Measurements from ENCODE around the gene ELOVL6. TPM values are rescaled to one million over a fixed set of nuclear protein-coding genes. Genes with fewer than 3 reads are reported as not detected.
"Not testable (repeated sequence)": the region's sequence is repeated elsewhere in the genome, so short reads cannot be mapped to it uniquely, and the experiment has no call there.

ELOVL6 gene
- total RNA-seq, 4 donors from 2014 or later = 15.9 to 32.2 (median 20.4) TPM

- DNase-seq (ENCODE audit: low spot score in 2 of 2) = no peak
- TF ChIP-seq POLR2A (IDR thresholded peaks at IDR 0.05) (no peak), CTCF (IDR thresholded peaks at IDR 0.05) (no peak)
- intact Hi-C loops (cut with DNase I; ENCODE audit: low total_unique reads) = no loop called here
- WGBS, 2 donors = 81% methylated on average over 4 of the region's 4 CpGs
- no peak overlapping the region for H3K4me3 ChIP-seq (ENCODE audit: low read depth, poor library complexity, severe bottlenecking)
Measured at GRCh38 chr4:110163327-110164069, 34.9 kb downstream of the ELOVL6 start.

- intact Hi-C loops (cut with DNase I; ENCODE audit: low total_unique reads) = no loop called here
- no peak for TF ChIP-seq POLR2A (IDR thresholded peaks at IDR 0.05)
- TF ChIP-seq CTCF (IDR thresholded peaks at IDR 0.05) = no peak
- H3K4me3 ChIP-seq (ENCODE audit: low read depth, poor library complexity, severe bottlenecking) = no peak overlapping the region
- DNase-seq (ENCODE audit: low spot score in 2 of 2) = no peak
Measured at GRCh38 chr4:110160618-110161017, 37.8 kb downstream of the ELOVL6 start.

- WGBS, 2 donors = 84 to 88% methylated on average over 4 of the region's 4 CpGs
- DNase-seq (ENCODE audit: low spot score in 2 of 2) = no peak
- H3K4me3 ChIP-seq (ENCODE audit: low read depth, poor library complexity, severe bottlenecking) = no peak overlapping the region
- intact Hi-C loops (cut with DNase I; ENCODE audit: low total_unique reads) = no loop called here
- TF ChIP-seq POLR2A (IDR thresholded peaks at IDR 0.05) = no peak
- TF ChIP-seq CTCF (IDR thresholded peaks at IDR 0.05) = no peak
Measured at GRCh38 chr4:110159541-110159940, 38.9 kb downstream of the ELOVL6 start.

- DNase-seq (ENCODE audit: low spot score in 2 of 2) = no peak
- intact Hi-C loops (cut with DNase I; ENCODE audit: low total_unique reads) = no loop called here
- TF ChIP-seq POLR2A (IDR thresholded peaks at IDR 0.05) (no peak), CTCF (IDR thresholded peaks at IDR 0.05) (no peak)
- 92 to 95% methylated on average over 3 of the region's 3 CpGs for WGBS, 2 donors
- H3K4me3 ChIP-seq (ENCODE audit: low read depth, poor library complexity, severe bottlenecking) = no peak overlapping the region
Measured at GRCh38 chr4:110157580-110157979, 40.8 kb downstream of the ELOVL6 start.

GRCh38 chr4:110157166-110157565, 41.2 kb downstream of the ELOVL6 start:
- DNase-seq (ENCODE audit: low spot score in 2 of 2); intact Hi-C loops (cut with DNase I; ENCODE audit: low total_unique reads); H3K4me3 ChIP-seq (ENCODE audit: low read depth, poor library complexity, severe bottlenecking): not testable (repeated sequence)
- 49 to 50% methylated on average over 5 of the region's 5 CpGs for WGBS, 2 donors

GRCh38 chr4:110156442-110156841, 42.0 kb downstream of the ELOVL6 start:
- DNase-seq (ENCODE audit: low spot score in 2 of 2) = no peak
- intact Hi-C loops (cut with DNase I; ENCODE audit: low total_unique reads) = no loop called here
- WGBS, 2 donors = 90 to 93% methylated on average over 6 of the region's 6 CpGs
- no peak overlapping the region for H3K4me3 ChIP-seq (ENCODE audit: low read depth, poor library complexity, severe bottlenecking)
- no peak for TF ChIP-seq CTCF (IDR thresholded peaks at IDR 0.05)
- no peak for TF ChIP-seq POLR2A (IDR thresholded peaks at IDR 0.05)
